ENCODE measurements around the gene BGLAP.

DNA sequence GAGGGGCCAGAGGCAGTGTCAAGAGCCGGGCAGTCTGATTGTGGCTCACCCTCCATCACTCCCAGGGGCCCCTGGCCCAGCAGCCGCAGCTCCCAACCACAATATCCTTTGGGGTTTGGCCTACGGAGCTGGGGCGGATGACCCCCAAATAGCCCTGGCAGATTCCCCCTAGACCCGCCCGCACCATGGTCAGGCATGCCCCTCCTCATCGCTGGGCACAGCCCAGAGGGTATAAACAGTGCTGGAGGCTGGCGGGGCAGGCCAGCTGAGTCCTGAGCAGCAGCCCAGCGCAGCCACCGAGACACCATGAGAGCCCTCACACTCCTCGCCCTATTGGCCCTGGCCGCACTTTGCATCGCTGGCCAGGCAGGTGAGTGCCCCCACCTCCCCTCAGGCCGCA lies at the start of gene BGLAP:
- TF ChIP-seq, protein P1, sequence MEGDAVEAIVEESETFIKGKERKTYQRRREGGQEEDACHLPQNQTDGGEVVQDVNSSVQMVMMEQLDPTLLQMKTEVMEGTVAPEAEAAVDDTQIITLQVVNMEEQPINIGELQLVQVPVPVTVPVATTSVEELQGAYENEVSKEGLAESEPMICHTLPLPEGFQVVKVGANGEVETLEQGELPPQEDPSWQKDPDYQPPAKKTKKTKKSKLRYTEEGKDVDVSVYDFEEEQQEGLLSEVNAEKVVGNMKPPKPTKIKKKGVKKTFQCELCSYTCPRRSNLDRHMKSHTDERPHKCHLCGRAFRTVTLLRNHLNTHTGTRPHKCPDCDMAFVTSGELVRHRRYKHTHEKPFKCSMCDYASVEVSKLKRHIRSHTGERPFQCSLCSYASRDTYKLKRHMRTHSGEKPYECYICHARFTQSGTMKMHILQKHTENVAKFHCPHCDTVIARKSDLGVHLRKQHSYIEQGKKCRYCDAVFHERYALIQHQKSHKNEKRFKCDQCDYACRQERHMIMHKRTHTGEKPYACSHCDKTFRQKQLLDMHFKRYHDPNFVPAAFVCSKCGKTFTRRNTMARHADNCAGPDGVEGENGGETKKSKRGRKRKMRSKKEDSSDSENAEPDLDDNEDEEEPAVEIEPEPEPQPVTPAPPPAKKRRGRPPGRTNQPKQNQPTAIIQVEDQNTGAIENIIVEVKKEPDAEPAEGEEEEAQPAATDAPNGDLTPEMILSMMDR (optimal IDR thresholded peaks at IDR 0.05 in 1 of 3, IDR thresholded peaks at IDR 0.05 in 1 of 3, conservative IDR thresholded peaks at IDR 0.05 in 1 of 3; ENCODE audit: extremely low read depth in 1 of 3, insufficient read depth in 2 of 3, low read length in 3 of 3), result no peak
- no peak for TF ChIP-seq EZH2 (IDR thresholded peaks at IDR 0.05; ENCODE audit: low read length)

Data from keratinocyte (primary cell).